Pancreas (tissue), 10 donors: Measurements from ENCODE around the gene ATP6V1G1. TPM values are rescaled to one million over a fixed set of nuclear protein-coding genes. Genes with fewer than 3 reads are reported as not detected.
"Not testable (repeated sequence)": the region's sequence is repeated elsewhere in the genome, so short reads cannot be mapped to it uniquely, and the experiment has no call there.

Experiments
- ATAC-seq, 4 donors: fragments of 200-7000 bp; cut with Tn5 transposase; one replicate each; pipeline versions ENCODE4 v1.8.0 to v1.9.1; 2020; ENCODE audit warnings: mild to moderate bottlenecking in 4 of 4, moderate library complexity in 4 of 4
- DNase-seq, 6 donors: peaks; one replicate each; pipeline ENCODE4 v3.0.0-alpha.2; 2020
- FAIRE-seq: peaks from 2 replicates; lab custom pipeline; 2012; peaks lifted over from hg19 to GRCh38; lab: Jason Lieb, UNC
- H3K27ac ChIP-seq, 4 donors: fragments of 200-600 bp; sonication (generic); 1 replicate in 3 of 4; 2 replicates in 1 of 4; pipeline versions ENCODE4 v1.5.0 to v1.8.0; 2020
- H3K27me3 ChIP-seq, 4 donors: fragments of 200-600 bp; one replicate each; pipeline ENCODE4 v1.8.0; 2021
- H3K36me3 ChIP-seq, 3 donors: fragments of 200-600 bp; sonication (generic) in 1 of 3; one replicate each; pipeline versions ENCODE4 v1.5.0 to v1.8.0; 2020 to 2021
- H3K4me1 ChIP-seq, 3 donors: fragments of 200-600 bp; one replicate each; pipeline ENCODE4 v1.8.0; 2021
- H3K4me3 ChIP-seq, 4 donors: fragments of 200-600 bp; sonication (generic) in 2 of 4; one replicate each; pipeline versions ENCODE4 v1.5.0 to v1.8.0; 2020 to 2021
- H3K9me3 ChIP-seq, 4 donors: fragments of 200-600 bp; one replicate each; pipeline ENCODE4 v1.8.0; 2021
- WGBS, 2 donors: extraction: QIAGEN DNeasy Blood & Tissue Kit; methylation state at CpG; one replicate each; pipeline ENCODE4 v1.1.7; 2013; 5-methylcytosine and 5-hydroxymethylcytosine counted together
- intact Hi-C, 3 donors: fragments of 100-400 bp; cut with DNase I; formaldehyde crosslinking; loops; one replicate each; pipeline versions ENCODE4 v1.11.1 to v1.14.2; 2022
- polyA plus RNA-seq, 2 donors: library from polyadenylated mRNA; stranded (reverse); fragments of 200-250 nt; gene quantifications; one replicate each; pipeline ENCODE4 v1.2.3, GENCODE V29; 2013
- total RNA-seq, 6 donors: library from RNA; stranded (reverse); fragmentation: NEBNext Ultra II Directional in 4 of 6; extraction: Animal tissue kit (Norgen Biotek cat#: 25700) in 4 of 6; gene quantifications; one replicate each; pipeline versions ENCODE4 v1.2.1 to v1.2.4, GENCODE V29; 2021 to 2023
- TF ChIP-seq, protein P1 (sequence below), 4 donors: fragments of 200-600 bp; sonication (generic) in 3 of 4; IDR thresholded peaks; one replicate each; pipeline versions ENCODE4 v1.5.0 to v1.8.0; 2021; ENCODE audit warnings: antibody characterized with exemption in 4 of 4
- donor health status: healthy with polysubstance abuse.
- donor health status: DM: no; HTN: no; CAD: no; lungs with moderate emphysema.
- donor health status: DM: no; HTN: no; CAD: no.
- donor health status: control.
- donor health status: control.
- donor health status: Bipolar disorder and iron deficiency.
- donor health status: DM: yes; HTN: yes; CAD: no.
- donor health status: DM: no; HTN: no; CAD: no.
- donor health status: DM: no; HTN: no; CAD: no.
- donor health status: DM: yes; HTN: yes; CAD: no.

Gene ATP6V1G1
- total and polyA plus RNA-seq, 8 donors: 19.7 to 124 (median 37.1) TPM

DNA sequence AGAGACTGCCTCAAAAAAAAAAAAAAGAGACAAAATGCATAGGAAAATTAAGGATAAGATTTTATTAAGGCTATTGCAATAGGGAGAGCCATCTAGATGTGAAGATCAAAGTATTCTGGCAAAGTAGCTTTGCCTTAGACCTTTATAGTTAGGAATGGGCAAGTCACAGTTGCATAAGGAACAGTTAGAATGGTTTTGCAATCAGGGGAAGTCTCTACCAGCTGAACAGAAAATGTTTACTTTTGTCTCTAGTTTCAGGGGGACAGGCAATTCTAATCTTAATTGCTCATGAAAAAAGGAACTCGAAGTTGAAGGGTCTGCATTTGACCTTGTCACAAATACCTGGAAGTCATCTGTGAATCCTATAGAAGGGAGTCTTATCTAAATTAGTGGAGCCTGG is 13.1 kb upstream of the ATP6V1G1 start:
- no peak overlapping the region for H3K4me3 ChIP-seq
- WGBS, 2 donors: 18 to 19% methylated on average over 1 of the region's 1 CpG

DNA sequence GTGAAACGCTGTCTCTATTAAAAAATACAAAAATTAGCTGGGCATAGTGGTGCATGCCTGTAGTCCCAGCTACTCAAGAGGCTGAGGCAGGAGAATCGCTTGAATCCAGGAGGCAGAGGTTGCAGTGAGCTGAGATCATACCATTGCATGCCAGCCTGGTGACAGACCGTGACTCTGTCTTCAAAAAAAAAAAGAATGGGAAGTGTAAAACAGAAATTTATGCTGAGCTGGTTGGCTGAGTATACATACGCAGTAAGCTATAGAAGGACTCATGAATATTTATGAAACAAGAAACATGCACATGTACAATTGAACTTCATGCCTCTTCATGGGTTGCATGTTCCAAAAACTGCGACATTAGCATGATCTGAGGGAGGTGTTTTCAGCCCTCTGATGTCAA is 10.8 kb upstream of the ATP6V1G1 start:
- H3K4me1 ChIP-seq, H3K27ac ChIP-seq, DNase-seq, ATAC-seq, H3K36me3 ChIP-seq, FAIRE-seq, H3K4me3 ChIP-seq, H3K27me3 ChIP-seq, intact Hi-C loops, H3K9me3 ChIP-seq: not testable (repeated sequence)
- 80 to 81% methylated on average over 5 of the region's 5 CpGs for WGBS, 2 donors

More for the DNA sequence above, 13.1 kb upstream of the ATP6V1G1 start:
- H3K27ac ChIP-seq: no peak overlapping the region
- TF ChIP-seq, protein P1, sequence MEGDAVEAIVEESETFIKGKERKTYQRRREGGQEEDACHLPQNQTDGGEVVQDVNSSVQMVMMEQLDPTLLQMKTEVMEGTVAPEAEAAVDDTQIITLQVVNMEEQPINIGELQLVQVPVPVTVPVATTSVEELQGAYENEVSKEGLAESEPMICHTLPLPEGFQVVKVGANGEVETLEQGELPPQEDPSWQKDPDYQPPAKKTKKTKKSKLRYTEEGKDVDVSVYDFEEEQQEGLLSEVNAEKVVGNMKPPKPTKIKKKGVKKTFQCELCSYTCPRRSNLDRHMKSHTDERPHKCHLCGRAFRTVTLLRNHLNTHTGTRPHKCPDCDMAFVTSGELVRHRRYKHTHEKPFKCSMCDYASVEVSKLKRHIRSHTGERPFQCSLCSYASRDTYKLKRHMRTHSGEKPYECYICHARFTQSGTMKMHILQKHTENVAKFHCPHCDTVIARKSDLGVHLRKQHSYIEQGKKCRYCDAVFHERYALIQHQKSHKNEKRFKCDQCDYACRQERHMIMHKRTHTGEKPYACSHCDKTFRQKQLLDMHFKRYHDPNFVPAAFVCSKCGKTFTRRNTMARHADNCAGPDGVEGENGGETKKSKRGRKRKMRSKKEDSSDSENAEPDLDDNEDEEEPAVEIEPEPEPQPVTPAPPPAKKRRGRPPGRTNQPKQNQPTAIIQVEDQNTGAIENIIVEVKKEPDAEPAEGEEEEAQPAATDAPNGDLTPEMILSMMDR (IDR thresholded peaks at IDR 0.05): no peak
- H3K27me3 ChIP-seq: no peaks in the 10 kb centered on the region
- FAIRE-seq: no peak
- DNase-seq: no peak
- no peaks in the 10 kb centered on the region for H3K9me3 ChIP-seq
- no peaks in the 10 kb centered on the region for H3K4me1 ChIP-seq
- H3K36me3 ChIP-seq: no peaks in the 10 kb centered on the region
- intact Hi-C loops: no loop called here
- no peak for ATAC-seq

DNA sequence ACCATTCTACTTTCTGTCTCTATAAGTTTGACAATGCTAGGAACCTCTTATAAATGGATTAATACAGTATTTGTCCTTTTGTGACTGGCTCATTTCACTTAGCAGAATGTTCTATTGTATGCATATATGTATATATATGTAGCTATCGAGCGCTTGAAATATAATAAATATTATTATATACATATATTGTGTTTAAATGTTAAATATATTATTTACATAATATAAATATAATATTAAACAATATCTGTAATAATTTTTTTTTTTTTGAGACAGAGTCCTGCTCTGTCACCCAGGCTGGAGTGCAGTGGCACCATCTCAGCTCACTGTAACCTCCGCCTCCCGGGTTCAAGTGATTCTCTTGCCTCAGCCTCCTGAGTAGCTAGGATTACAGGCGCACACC is 9.4 kb upstream of the ATP6V1G1 start:
- H3K27me3 ChIP-seq, H3K4me3 ChIP-seq: not testable (repeated sequence)

DNA sequence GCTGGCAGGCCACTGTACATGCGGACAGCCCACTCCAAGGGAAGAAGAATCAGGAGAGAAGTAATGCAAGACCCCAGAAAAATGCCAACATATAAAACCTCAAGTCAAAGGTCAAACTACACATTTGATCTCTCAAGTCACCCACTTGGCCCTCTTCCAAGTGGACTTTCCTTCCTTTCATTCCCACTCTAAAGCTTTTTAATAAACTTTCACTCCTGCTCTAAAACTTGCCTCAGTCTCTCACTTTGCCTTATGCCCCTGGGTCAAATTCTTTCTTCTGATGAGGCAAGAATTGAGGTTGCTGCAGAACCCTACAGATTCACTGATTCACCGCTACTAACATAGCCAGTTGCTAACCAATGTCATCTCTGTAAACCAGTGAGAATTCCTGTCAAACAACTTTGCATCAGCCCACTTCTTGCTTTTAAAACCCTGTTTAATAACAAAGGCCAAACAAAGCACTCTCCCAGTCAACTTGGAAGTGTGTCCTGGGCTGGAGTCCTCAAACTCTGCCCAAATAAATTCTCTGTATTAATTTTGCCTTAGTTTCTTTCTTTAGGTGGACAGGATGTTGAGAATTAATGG is 6.9 kb upstream of the ATP6V1G1 start:
- intact Hi-C loops: no loop called here
- DNase-seq (no peak), FAIRE-seq (no peak), ATAC-seq (no peak)
- no peaks in the 10 kb centered on the region for H3K27me3 ChIP-seq
- 90 to 91% methylated on average over 2 of the region's 2 CpGs for WGBS, 2 donors
- no peak overlapping the region for H3K4me3 ChIP-seq
- no peak overlapping the region for H3K27ac ChIP-seq
- H3K9me3 ChIP-seq: no peaks in the 10 kb centered on the region
- no peaks in the 10 kb centered on the region for H3K4me1 ChIP-seq
- TF ChIP-seq, protein P1 (IDR thresholded peaks at IDR 0.05): no peak
- no peaks in the 10 kb centered on the region for H3K36me3 ChIP-seq

More for the DNA sequence above, 9.4 kb upstream of the ATP6V1G1 start:
- ATAC-seq, DNase-seq, H3K4me1 ChIP-seq, intact Hi-C loops, H3K9me3 ChIP-seq, FAIRE-seq, H3K36me3 ChIP-seq, H3K27ac ChIP-seq: not testable (repeated sequence)
- WGBS, 2 donors: 79 to 81% methylated on average over 5 of the region's 5 CpGs

DNA sequence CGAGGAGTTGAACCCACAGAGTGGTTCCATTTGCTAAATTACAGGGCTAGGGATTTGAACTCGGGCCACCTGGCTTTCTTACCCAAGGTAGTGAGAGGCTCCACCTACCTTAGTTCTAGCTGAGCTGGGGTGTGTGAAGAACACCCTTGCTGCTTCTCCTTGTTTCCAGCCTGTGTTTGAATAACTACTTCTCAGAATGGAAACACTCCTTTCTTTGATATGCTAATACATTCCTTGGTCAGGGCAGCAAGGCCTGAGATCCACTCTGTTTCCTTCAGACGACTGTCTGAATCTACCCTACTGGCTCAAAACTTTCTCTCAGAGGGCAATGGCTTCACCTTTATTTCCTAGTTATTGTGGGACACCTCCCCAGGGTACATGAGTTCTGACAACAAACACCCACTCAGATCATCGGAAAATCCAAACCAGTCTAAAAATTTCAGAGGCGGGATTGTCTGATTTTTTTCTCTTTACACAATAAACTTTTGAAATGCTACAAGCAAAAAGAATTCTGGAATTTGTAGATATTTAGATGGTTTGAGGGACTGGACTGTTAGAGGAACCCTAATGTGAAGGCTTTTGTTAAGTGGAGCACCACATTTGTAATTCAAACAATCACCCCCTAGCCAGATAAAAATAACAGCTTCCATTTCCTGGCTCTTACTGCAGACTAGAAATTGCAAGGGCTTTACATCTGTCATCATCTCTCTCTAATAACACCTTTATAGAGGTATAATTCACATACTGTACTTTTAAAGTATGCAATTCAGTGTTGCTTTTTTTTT is 4.0 kb upstream of the ATP6V1G1 start:
- no peak overlapping the region for H3K4me3 ChIP-seq
- no peak overlapping the region for H3K27ac ChIP-seq
- TF ChIP-seq, protein P1 (IDR thresholded peaks at IDR 0.05): no peak
- no peak for FAIRE-seq
- intact Hi-C loops: no loop called here
- H3K27me3 ChIP-seq: no peaks in the 10 kb centered on the region
- no peak for DNase-seq
- no peak for ATAC-seq
- 58 to 64% methylated on average over 5 of the region's 5 CpGs for whole genome bisulfite sequencing, 2 donors
- no peaks in the 10 kb centered on the region for H3K4me1 ChIP-seq
- no peaks in the 10 kb centered on the region for H3K36me3 ChIP-seq
- H3K9me3 ChIP-seq: no peaks in the 10 kb centered on the region

DNA sequence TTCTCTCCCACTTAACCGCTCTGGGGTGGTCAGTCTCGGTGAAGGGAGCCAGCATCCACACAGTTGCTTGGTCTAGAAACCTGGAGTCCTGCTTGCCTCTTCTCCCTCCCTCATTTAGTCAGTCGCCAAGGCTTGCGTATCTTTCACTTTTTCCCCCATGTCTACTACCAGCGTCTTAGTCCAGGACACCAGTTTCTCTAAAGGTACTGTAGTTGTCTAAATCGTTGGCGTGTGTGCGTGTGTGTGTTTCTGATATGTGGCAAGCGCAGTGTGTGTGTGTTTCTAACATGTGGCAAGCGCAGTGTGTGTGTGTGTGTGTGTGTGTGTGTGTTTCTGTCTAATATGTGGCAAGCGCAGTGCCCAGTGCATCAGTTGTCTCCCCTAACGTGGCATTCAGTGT is 641 bp downstream of the ATP6V1G1 start:
- Histone ChIP-seq H3K9me3 (no peaks in the 10 kb centered on the region), H3K27ac (peak overlapping the region; percentile 78 to 85 (median 84)), H3K36me3 (peaks cover 0 to 7% (median 0%) of the 10 kb centered on the region in 3 donors), H3K4me3 (peak overlapping the region; percentile 72 to 93 (median 80)), H3K4me1 (peaks cover 11 to 35% (median 14%) of the 10 kb centered on the region in 3 donors), H3K27me3 (no peaks in the 10 kb centered on the region)
- ATAC-seq: peak in 3 of 4 donors; percentile 2 to 15 (median 11)
- TF ChIP-seq, protein P1 (IDR thresholded peaks at IDR 0.05): no peak
- FAIRE-seq: no peak
- no peak for DNase-seq
- intact Hi-C loops: no loop called here
- WGBS, 2 donors: 1 to 3% methylated on average over 12 of the region's 12 CpGs
